HL-60 (cell line): ENCODE measurements around the gene PCCA.

Source experiments
- POLR2AphosphoS5 ChIP-seq: IDR thresholded peaks from 2 replicates; pipeline ENCODE4 v1.6.1; 2012; ENCODE audit warnings: low read depth
- TF ChIP-seq, protein P1 (sequence below): IDR thresholded peaks from one replicate; pipeline ENCODE4 v1.5.1; 2011; ENCODE audit warnings: low read length, control low read depth, inconsistent platforms; ENCODE audit not compliant: insufficient read depth
- TF ChIP-seq, protein P2 (sequence below): IDR thresholded peaks from 2 replicates; pipeline ENCODE4 v1.6.1; 2012; ENCODE audit warnings: low read depth; ENCODE audit not compliant: insufficient replicate concordance

DNA sequence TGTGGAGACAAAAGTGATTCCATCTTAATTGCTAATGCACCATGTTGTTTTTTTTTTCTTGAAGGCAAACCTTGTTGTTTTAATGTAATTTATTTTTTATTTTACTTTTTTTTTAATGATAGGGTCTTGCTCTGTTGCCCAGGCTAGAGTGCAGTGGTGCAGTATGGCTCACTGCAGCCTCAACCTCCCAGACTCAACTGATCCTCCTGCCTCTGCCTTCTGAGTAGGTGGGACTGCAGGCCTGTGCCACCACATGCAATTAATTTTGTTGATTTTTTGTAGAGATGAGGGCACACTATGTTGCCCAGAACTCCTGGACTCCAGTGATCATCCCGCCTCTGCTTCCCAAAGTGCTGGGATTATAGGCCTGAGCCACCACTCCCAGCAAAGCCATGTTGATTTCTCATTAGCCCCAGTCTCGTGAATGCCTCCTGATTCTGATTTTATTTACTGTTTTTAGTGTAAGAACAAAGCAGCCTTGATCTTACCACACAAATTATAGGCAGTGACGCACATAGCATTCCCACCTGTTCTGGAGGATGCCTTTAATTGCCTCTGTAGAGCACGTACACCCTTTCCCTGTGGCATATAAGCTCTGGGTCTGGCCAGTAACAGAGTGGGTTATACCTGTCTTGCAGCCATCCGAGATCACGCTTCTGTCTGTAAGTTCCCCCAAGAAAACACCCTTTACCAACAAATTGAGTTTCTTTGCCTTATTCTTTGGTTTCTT is 349.3 kb downstream of the PCCA start:
- TF ChIP-seq, protein P1, sequence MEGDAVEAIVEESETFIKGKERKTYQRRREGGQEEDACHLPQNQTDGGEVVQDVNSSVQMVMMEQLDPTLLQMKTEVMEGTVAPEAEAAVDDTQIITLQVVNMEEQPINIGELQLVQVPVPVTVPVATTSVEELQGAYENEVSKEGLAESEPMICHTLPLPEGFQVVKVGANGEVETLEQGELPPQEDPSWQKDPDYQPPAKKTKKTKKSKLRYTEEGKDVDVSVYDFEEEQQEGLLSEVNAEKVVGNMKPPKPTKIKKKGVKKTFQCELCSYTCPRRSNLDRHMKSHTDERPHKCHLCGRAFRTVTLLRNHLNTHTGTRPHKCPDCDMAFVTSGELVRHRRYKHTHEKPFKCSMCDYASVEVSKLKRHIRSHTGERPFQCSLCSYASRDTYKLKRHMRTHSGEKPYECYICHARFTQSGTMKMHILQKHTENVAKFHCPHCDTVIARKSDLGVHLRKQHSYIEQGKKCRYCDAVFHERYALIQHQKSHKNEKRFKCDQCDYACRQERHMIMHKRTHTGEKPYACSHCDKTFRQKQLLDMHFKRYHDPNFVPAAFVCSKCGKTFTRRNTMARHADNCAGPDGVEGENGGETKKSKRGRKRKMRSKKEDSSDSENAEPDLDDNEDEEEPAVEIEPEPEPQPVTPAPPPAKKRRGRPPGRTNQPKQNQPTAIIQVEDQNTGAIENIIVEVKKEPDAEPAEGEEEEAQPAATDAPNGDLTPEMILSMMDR = no peak
- TF ChIP-seq, protein P2, sequence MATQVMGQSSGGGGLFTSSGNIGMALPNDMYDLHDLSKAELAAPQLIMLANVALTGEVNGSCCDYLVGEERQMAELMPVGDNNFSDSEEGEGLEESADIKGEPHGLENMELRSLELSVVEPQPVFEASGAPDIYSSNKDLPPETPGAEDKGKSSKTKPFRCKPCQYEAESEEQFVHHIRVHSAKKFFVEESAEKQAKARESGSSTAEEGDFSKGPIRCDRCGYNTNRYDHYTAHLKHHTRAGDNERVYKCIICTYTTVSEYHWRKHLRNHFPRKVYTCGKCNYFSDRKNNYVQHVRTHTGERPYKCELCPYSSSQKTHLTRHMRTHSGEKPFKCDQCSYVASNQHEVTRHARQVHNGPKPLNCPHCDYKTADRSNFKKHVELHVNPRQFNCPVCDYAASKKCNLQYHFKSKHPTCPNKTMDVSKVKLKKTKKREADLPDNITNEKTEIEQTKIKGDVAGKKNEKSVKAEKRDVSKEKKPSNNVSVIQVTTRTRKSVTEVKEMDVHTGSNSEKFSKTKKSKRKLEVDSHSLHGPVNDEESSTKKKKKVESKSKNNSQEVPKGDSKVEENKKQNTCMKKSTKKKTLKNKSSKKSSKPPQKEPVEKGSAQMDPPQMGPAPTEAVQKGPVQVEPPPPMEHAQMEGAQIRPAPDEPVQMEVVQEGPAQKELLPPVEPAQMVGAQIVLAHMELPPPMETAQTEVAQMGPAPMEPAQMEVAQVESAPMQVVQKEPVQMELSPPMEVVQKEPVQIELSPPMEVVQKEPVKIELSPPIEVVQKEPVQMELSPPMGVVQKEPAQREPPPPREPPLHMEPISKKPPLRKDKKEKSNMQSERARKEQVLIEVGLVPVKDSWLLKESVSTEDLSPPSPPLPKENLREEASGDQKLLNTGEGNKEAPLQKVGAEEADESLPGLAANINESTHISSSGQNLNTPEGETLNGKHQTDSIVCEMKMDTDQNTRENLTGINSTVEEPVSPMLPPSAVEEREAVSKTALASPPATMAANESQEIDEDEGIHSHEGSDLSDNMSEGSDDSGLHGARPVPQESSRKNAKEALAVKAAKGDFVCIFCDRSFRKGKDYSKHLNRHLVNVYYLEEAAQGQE = no peak
- no peak for TF ChIP-seq POLR2AphosphoS5
